Hepatocyte (in vitro differentiated cells): ENCODE results near the gene SLC6A4. TPM values are rescaled to one million over a fixed set of nuclear protein-coding genes. Genes with fewer than 3 reads are reported as not detected.
A peak's percentile ranks its signal among the peaks of the same experiment; 100 is the strongest.

Source experiments
- DNase-seq: peaks from one replicate; pipeline ENCODE4 v3.0.0-alpha.2; 2016; ENCODE audit warnings: low spot score
- H2AFZ ChIP-seq: fragments of 200-600 bp; sonication (generic); 2 replicates; pipeline ENCODE4 v1.6.0; 2016; ENCODE audit warnings: antibody characterized with exemption, mild to moderate bottlenecking
- H3K27ac ChIP-seq: fragments of 200-600 bp; sonication (generic); 2 replicates; pipeline ENCODE4 v1.5.1; 2016; ENCODE audit warnings: mild to moderate bottlenecking
- H3K27me3 ChIP-seq: fragments of 200-600 bp; sonication (generic); 2 replicates; pipeline ENCODE4 v1.6.1; 2016
- H3K36me3 ChIP-seq: fragments of 200-600 bp; sonication (generic); replicated peaks from 2 replicates; pipeline ENCODE4 v1.5.1; 2016; ENCODE audit warnings: low read depth; ENCODE audit not compliant: insufficient read depth
- H3K4me1 ChIP-seq: fragments of 200-600 bp; sonication (generic); 2 replicates; pipeline ENCODE4 v1.5.1; 2016; ENCODE audit warnings: mild to moderate bottlenecking, moderate library complexity; ENCODE audit not compliant: insufficient read depth
- H3K4me2 ChIP-seq: fragments of 200-600 bp; sonication (generic); 2 replicates; pipeline ENCODE4 v1.6.0; 2016
- H3K4me3 ChIP-seq: fragments of 200-600 bp; sonication (generic); 2 replicates; pipeline ENCODE4 v1.5.1; 2016; ENCODE audit warnings: mild to moderate bottlenecking
- H3K79me2 ChIP-seq: fragments of 200-600 bp; sonication (generic); 2 replicates; pipeline ENCODE4 v1.6.0; 2017; ENCODE audit warnings: mild to moderate bottlenecking
- H3K9me2 ChIP-seq: fragments of 200-600 bp; sonication (generic); replicated peaks from 2 replicates; pipeline ENCODE4 v1.6.0; 2017; ENCODE audit warnings: mild to moderate bottlenecking; ENCODE audit not compliant: insufficient read depth
- H3K9me3 ChIP-seq: fragments of 200-600 bp; sonication (generic); 2 replicates; pipeline ENCODE4 v1.5.1; 2016; ENCODE audit warnings: low read depth, mild to moderate bottlenecking
- H4K20me1 ChIP-seq: fragments of 200-600 bp; sonication (generic); 2 replicates; pipeline ENCODE4 v1.6.0; 2016; ENCODE audit warnings: mild to moderate bottlenecking; ENCODE audit not compliant: insufficient read depth, poor library complexity, severe bottlenecking
- CTCF ChIP-seq: fragments of 200-600 bp; sonication (generic); IDR thresholded peaks from 2 replicates; pipeline ENCODE4 v1.5.1; 2016; ENCODE audit warnings: antibody characterized with exemption, mild to moderate bottlenecking; ENCODE audit not compliant: poor library complexity
- EZH2 ChIP-seq: fragments of 200-600 bp; sonication (generic); IDR thresholded peaks from 2 replicates; pipeline ENCODE4 v1.6.1; 2016; ENCODE audit warnings: antibody characterized with exemption, mild to moderate bottlenecking, borderline replicate concordance
- EZH2phosphoT487 ChIP-seq: fragments of 200-600 bp; sonication (generic); IDR thresholded peaks from one replicate; pipeline ENCODE4 v1.6.1; 2018; ENCODE audit warnings: antibody characterized with exemption, mild to moderate bottlenecking, low read depth, moderate library complexity; ENCODE audit not compliant: unreplicated experiment, severe bottlenecking
- WGBS: methylation state at CpG from one replicate; pipeline ENCODE4 v1.1.6; 2016; ENCODE audit warnings: low lambda C conversion rate; ENCODE audit errors: missing lambda C conversion rate; 5-methylcytosine and 5-hydroxymethylcytosine counted together
- polyA plus RNA-seq: library from polyadenylated mRNA; unstranded; fragments of >200 nt; fragmentation: Nextera tagmentation; extraction: Ambion mirVana; gene quantifications from 2 replicates; pipeline ENCODE4 v1.2.1, GENCODE V29; 2016
- total RNA-seq: library from RNA; depleted of rRNA; stranded (reverse); fragments of >200 nt; gene quantifications from 2 replicates; pipeline ENCODE4 v1.2.3, GENCODE V29; 2014

SLC6A4 gene
- total and polyA plus RNA-seq, 2 experiments from 2014 or later: 2.0 to 2.6 TPM

DNA sequence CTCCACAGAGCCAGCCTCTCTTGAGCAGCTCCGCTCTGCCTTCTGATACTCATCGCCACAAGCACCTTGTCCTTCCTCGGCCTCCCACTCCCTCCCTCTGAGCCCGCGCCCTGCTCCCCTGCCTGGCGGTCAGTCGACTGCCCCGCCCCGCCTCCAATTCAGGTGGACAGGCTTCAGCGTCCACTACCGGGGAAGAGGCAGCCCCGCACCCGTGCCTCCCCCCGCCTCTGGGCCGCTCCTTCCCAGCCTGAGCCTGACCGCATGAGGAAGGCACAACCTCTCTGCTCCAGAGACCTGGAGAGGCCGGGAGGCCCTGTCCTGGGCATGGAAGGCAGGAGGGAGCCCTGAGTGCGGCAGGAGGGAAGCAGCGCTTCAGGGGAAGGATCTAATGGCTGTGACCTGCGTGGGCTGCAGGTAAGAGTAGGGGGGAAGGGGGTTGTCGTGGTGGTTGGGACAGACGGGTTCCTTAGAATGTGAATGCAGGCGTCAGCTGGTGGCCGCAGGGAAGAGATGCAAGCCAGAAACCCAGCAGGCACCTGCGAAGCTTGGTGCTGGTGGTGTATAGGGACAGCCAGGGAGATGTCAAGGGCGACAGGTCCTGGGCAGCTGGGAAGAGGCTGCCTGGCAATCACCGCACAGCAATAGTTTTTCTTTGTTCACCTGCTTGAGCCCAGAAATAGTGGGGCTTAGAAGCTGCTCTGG is 3.0 kb upstream of the SLC6A4 start:
- 24% methylated on average over 27 of the region's 27 CpGs for WGBS
- H3K79me2 ChIP-seq: no peaks in the 10 kb centered on the region
- H4K20me1 ChIP-seq: no peaks in the 10 kb centered on the region
- peaks cover 7% of the 10 kb centered on the region for H3K4me1 ChIP-seq
- H3K4me2 ChIP-seq: peak overlapping the region; percentile 57
- H3K27ac ChIP-seq: no peak overlapping the region
- no peak overlapping the region for H3K4me3 ChIP-seq
- no peaks in the 10 kb centered on the region for H3K36me3 ChIP-seq
- no peaks in the 10 kb centered on the region for H3K9me3 ChIP-seq
- H2AFZ ChIP-seq: no peak overlapping the region
- peaks cover 53% of the 10 kb centered on the region for H3K27me3 ChIP-seq
- TF ChIP-seq EZH2: peak; percentile 24
- TF ChIP-seq CTCF: no peak
- no peaks in the 10 kb centered on the region for H3K9me2 ChIP-seq
- DNase-seq: no peak

- TF ChIP-seq CTCF: no peak
- TF ChIP-seq EZH2phosphoT487: no peak
- no peak for TF ChIP-seq EZH2
- no peaks in the 10 kb centered on the region for H3K36me3 ChIP-seq
- H3K9me2 ChIP-seq: no peaks in the 10 kb centered on the region
- peak overlapping the region; percentile 57 for H3K4me2 ChIP-seq
- no peaks in the 10 kb centered on the region for H3K9me3 ChIP-seq
- H3K27me3 ChIP-seq: peaks cover 56% of the 10 kb centered on the region
- WGBS: 38% methylated on average over 7 of the region's 7 CpGs
- no peak overlapping the region for H2AFZ ChIP-seq
- DNase-seq: no peak
- H3K27ac ChIP-seq: no peak overlapping the region
- no peaks in the 10 kb centered on the region for H4K20me1 ChIP-seq
- H3K4me3 ChIP-seq: no peak overlapping the region
- peaks cover 7% of the 10 kb centered on the region for H3K4me1 ChIP-seq
- no peaks in the 10 kb centered on the region for H3K79me2 ChIP-seq
These were observed 2.5 kb upstream of the SLC6A4 start for GRCh38 chr17:30238003-30238344.

DNA sequence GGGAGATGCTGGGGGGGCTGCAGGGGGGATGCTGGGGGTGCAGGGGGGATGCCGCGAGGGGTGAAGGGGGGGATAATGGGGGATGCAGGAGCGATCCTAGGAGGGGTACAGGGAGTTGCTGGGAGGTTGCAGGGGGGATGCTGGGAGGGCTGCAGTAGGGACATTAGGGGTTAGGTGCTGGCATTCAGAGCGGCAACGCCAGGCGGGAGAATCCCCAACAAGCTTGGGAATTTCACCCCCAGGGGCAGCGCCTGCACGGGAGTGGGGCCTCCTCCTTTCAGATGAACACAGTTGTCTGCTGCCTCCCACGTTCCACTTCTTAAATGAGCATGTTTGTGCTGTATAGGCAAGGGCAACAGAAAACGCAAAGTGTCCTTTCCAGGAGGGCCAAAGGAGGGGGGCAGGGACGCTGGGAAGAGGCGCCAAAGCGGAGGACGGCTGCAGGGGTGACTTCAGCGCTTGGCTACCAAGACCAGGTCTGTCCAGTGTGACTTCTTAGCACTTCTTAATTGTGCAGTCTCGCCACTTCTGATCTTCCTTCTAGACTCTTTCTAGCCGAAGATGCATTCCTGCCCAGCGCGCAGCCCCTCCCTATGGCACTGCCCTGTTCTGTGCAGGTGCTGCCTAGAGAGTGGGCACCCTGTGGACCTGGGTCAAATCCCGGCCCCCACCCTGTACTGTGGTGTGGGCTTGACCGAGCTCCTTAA is 2.0 kb upstream of the SLC6A4 start:
- Histone ChIP-seq H3K9me3 (no peaks in the 10 kb centered on the region), H3K27me3 (peaks cover 61% of the 10 kb centered on the region), H3K4me3 (no peak overlapping the region), H3K9me2 (no peaks in the 10 kb centered on the region), H3K36me3 (no peaks in the 10 kb centered on the region), H4K20me1 (no peaks in the 10 kb centered on the region), H3K27ac (no peak overlapping the region), H3K4me1 (peaks cover 7% of the 10 kb centered on the region), H2AFZ (no peak overlapping the region), H3K4me2 (no peak overlapping the region), H3K79me2 (no peaks in the 10 kb centered on the region)
- no peak for DNase-seq
- no peak for TF ChIP-seq EZH2
- no peak for TF ChIP-seq EZH2phosphoT487
- TF ChIP-seq CTCF: no peak
- WGBS: 44% methylated on average over 18 of the region's 21 CpGs
